Measurements from ENCODE around the gene HLA-DMB.

The HLA-DMB gene

GRCh38 chr6:32971242-32971580 is 30.4 kb upstream of the HLA-DMB start:
- H3K4me3 ChIP-seq (ENCODE audit: extremely low read depth, insufficient read depth, low read length, poor library complexity, severe bottlenecking), result peak overlapping the region; percentile 96
- H3K36me3 ChIP-seq (ENCODE audit: control insufficient read depth, insufficient read depth, low read length), result peaks cover 42% of the 10 kb centered on the region
- peaks cover 14% of the 10 kb centered on the region for H3K4me1 ChIP-seq (ENCODE audit: control insufficient read depth, insufficient read depth, low read length, poor library complexity, severe bottlenecking)
- H3K27ac ChIP-seq (ENCODE audit: low read depth, low read length, severe bottlenecking), result peak overlapping the region; percentile 100
- WGBS, 2 experiments (ENCODE audit: insufficient coverage in 2 of 2), result 0 to 1% methylated on average over 11 to 15 of the region's 15 CpGs
- H3K9me3 ChIP-seq (ENCODE audit: control insufficient read depth, low read length), result no peaks in the 10 kb centered on the region

- 1% methylated on average over 13 to 17 of the region's 43 CpGs for WGBS, 2 experiments (ENCODE audit: insufficient coverage in 2 of 2)
- peak overlapping the region; percentile 96 for H3K4me3 ChIP-seq (ENCODE audit: extremely low read depth, insufficient read depth, low read length, poor library complexity, severe bottlenecking)
- H3K36me3 ChIP-seq (ENCODE audit: control insufficient read depth, insufficient read depth, low read length), result peaks cover 36% of the 10 kb centered on the region
- H3K4me1 ChIP-seq (ENCODE audit: control insufficient read depth, insufficient read depth, low read length, poor library complexity, severe bottlenecking), result peaks cover 9% of the 10 kb centered on the region
- peak overlapping the region; percentile 100 for H3K27ac ChIP-seq (ENCODE audit: low read depth, low read length, severe bottlenecking)
- H3K9me3 ChIP-seq (ENCODE audit: control insufficient read depth, low read length), result no peaks in the 10 kb centered on the region
Measured at GRCh38 chr6:32970413-32971241, 29.8 kb upstream of the HLA-DMB start.

GRCh38 chr6:32969685-32970412 is 29.0 kb upstream of the HLA-DMB start:
- Histone ChIP-seq H3K36me3 (ENCODE audit: control insufficient read depth, insufficient read depth, low read length) (peaks cover 28% of the 10 kb centered on the region), H3K4me3 (ENCODE audit: extremely low read depth, insufficient read depth, low read length, poor library complexity, severe bottlenecking) (peak overlapping the region; percentile 96), H3K4me1 (ENCODE audit: control insufficient read depth, insufficient read depth, low read length, poor library complexity, severe bottlenecking) (peaks cover 6% of the 10 kb centered on the region), H3K9me3 (ENCODE audit: control insufficient read depth, low read length) (no peaks in the 10 kb centered on the region), H3K27ac (ENCODE audit: low read depth, low read length, severe bottlenecking) (peak overlapping the region; percentile 100)
- 0% methylated on average over 3 to 7 of the region's 19 CpGs for WGBS, 2 experiments (ENCODE audit: insufficient coverage in 2 of 2)

- H3K9me3 ChIP-seq (ENCODE audit: control insufficient read depth, low read length), result no peaks in the 10 kb centered on the region
- peak overlapping the region; percentile 100 for H3K27ac ChIP-seq (ENCODE audit: low read depth, low read length, severe bottlenecking)
- H3K4me1 ChIP-seq (ENCODE audit: control insufficient read depth, insufficient read depth, low read length, poor library complexity, severe bottlenecking), result peaks cover 6% of the 10 kb centered on the region
- WGBS, 2 experiments (ENCODE audit: insufficient coverage in 2 of 2), result 0% methylated on average over 19 to 24 of the region's 40 CpGs
- peak overlapping the region; percentile 96 for H3K4me3 ChIP-seq (ENCODE audit: extremely low read depth, insufficient read depth, low read length, poor library complexity, severe bottlenecking)
- peaks cover 21% of the 10 kb centered on the region for H3K36me3 ChIP-seq (ENCODE audit: control insufficient read depth, insufficient read depth, low read length)
Measured at GRCh38 chr6:32968867-32969684, 28.2 kb upstream of the HLA-DMB start.

GRCh38 chr6:32968093-32968866 is 27.5 kb upstream of the HLA-DMB start, which contains the start of gene BRD2:
TSS of gene BRD2 (plus strand) at chr6:32968594. CDS start at chr6:32972899, 4,305 bp downstream.
- H3K27ac ChIP-seq (ENCODE audit: low read depth, low read length, severe bottlenecking), result peak within 1 kb of the TSS; percentile 100
- H3K4me1 ChIP-seq (ENCODE audit: control insufficient read depth, insufficient read depth, low read length, poor library complexity, severe bottlenecking), result peaks cover 6% of the 10 kb centered on the region
- peaks cover 13% of the 10 kb centered on the region for H3K36me3 ChIP-seq (ENCODE audit: control insufficient read depth, insufficient read depth, low read length)
- peak within 1 kb of the TSS; percentile 96 for H3K4me3 ChIP-seq (ENCODE audit: extremely low read depth, insufficient read depth, low read length, poor library complexity, severe bottlenecking)
- no peaks in the 10 kb centered on the region for H3K9me3 ChIP-seq (ENCODE audit: control insufficient read depth, low read length)
- WGBS, 2 experiments (ENCODE audit: insufficient coverage in 2 of 2), result 0 to 2% methylated on average over 12 to 22 of the region's 62 CpGs

GRCh38 chr6:32967151-32968091 is 26.6 kb upstream of the HLA-DMB start:
- WGBS, 2 experiments (ENCODE audit: insufficient coverage in 2 of 2), result 10% methylated on average over 14 of the region's 16 CpGs

GRCh38 chr6:32964776-32965175 is 23.9 kb upstream of the HLA-DMB start:
- WGBS, 2 experiments (ENCODE audit: insufficient coverage in 2 of 2), result 79 to 83% methylated on average over 1 to 2 of the region's 5 CpGs
- no peaks in the 10 kb centered on the region for H3K9me3 ChIP-seq (ENCODE audit: control insufficient read depth, low read length)
- H3K27ac ChIP-seq (ENCODE audit: low read depth, low read length, severe bottlenecking), result no peak overlapping the region
- peaks cover 6% of the 10 kb centered on the region for H3K4me1 ChIP-seq (ENCODE audit: control insufficient read depth, insufficient read depth, low read length, poor library complexity, severe bottlenecking)
- H3K4me3 ChIP-seq (ENCODE audit: extremely low read depth, insufficient read depth, low read length, poor library complexity, severe bottlenecking), result no peak overlapping the region
- no peaks in the 10 kb centered on the region for H3K36me3 ChIP-seq (ENCODE audit: control insufficient read depth, insufficient read depth, low read length)

More at GRCh38 chr6:32967151-32968091, 26.6 kb upstream of the HLA-DMB start:
- Histone ChIP-seq H3K4me1 (ENCODE audit: control insufficient read depth, insufficient read depth, low read length, poor library complexity, severe bottlenecking) (peaks cover 6% of the 10 kb centered on the region), H3K9me3 (ENCODE audit: control insufficient read depth, low read length) (no peaks in the 10 kb centered on the region), H3K27ac (ENCODE audit: low read depth, low read length, severe bottlenecking) (peak overlapping the region; percentile 100), H3K4me3 (ENCODE audit: extremely low read depth, insufficient read depth, low read length, poor library complexity, severe bottlenecking) (peak overlapping the region; percentile 96), H3K36me3 (ENCODE audit: control insufficient read depth, insufficient read depth, low read length) (peaks cover 4% of the 10 kb centered on the region)

GRCh38 chr6:32963866-32964265 is 23.0 kb upstream of the HLA-DMB start:
- 83 to 100% methylated on average over 1 of the region's 1 CpG for WGBS, 2 experiments (ENCODE audit: insufficient coverage in 2 of 2)
- Histone ChIP-seq H3K9me3 (ENCODE audit: control insufficient read depth, low read length) (no peaks in the 10 kb centered on the region), H3K4me3 (ENCODE audit: extremely low read depth, insufficient read depth, low read length, poor library complexity, severe bottlenecking) (no peak overlapping the region), H3K36me3 (ENCODE audit: control insufficient read depth, insufficient read depth, low read length) (no peaks in the 10 kb centered on the region), H3K27ac (ENCODE audit: low read depth, low read length, severe bottlenecking) (no peak overlapping the region), H3K4me1 (ENCODE audit: control insufficient read depth, insufficient read depth, low read length, poor library complexity, severe bottlenecking) (peaks cover 6% of the 10 kb centered on the region)

DNA sequence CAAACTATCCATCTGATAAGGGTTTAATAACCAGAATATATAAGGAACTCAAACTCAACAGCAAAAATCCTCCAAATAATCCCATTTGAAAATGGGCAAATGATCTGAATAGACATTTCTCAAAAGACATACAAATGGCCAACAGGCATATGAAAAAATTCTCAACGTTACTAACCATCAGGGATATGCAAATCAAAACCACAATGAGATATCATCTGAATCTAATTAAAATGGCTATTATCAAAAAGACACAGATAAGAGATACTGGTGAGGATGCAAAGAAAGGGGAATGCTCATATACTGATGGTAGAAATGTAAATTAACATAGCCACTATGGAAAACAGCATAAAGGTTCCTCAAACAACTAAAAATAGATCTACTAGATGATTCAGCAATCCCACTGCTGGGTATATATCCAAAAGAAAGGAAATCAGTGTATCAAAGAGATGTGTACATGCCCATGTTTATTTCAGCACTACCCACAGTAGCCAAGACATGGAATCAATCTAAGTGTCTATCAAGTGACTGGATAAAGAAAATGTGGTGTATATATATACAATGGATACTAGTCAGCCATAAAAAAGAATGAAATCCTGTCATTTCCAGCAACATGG is 21.5 kb upstream of the HLA-DMB start:
- WGBS, 2 experiments (ENCODE audit: insufficient coverage in 2 of 2), result 80% methylated on average over 1 of the region's 1 CpG; no CpG with 5 or more reads in 1 of the 2 experiments
- H3K27ac ChIP-seq (ENCODE audit: low read depth, low read length, severe bottlenecking), result no peak overlapping the region
- no peak overlapping the region for H3K4me3 ChIP-seq (ENCODE audit: extremely low read depth, insufficient read depth, low read length, poor library complexity, severe bottlenecking)
- H3K4me1 ChIP-seq (ENCODE audit: control insufficient read depth, insufficient read depth, low read length, poor library complexity, severe bottlenecking), result peaks cover 6% of the 10 kb centered on the region
- no peaks in the 10 kb centered on the region for H3K9me3 ChIP-seq (ENCODE audit: control insufficient read depth, low read length)
- no peaks in the 10 kb centered on the region for H3K36me3 ChIP-seq (ENCODE audit: control insufficient read depth, insufficient read depth, low read length)
